ENCODE measurements around the gene CPT1C. TPM values are rescaled to one million over a fixed set of nuclear protein-coding genes. Genes with fewer than 3 reads are reported as not detected.
A peak's percentile ranks its signal among the peaks of the same experiment; 100 is the strongest.

CPT1C gene
- total RNA-seq, 1 donor from 2014 or later, result 33.6 TPM

GRCh38 chr19:49658566-49659442, 32.1 kb upstream of the CPT1C start:
- H3K36me3 ChIP-seq (ENCODE audit: insufficient read depth, low read length), result peaks cover 29% of the 10 kb centered on the region
- H3K4me1 Mint-ChIP-seq (ENCODE audit: low read depth, unreplicated experiment), result no peaks in the 10 kb centered on the region
- FAIRE-seq, result no peak
- TF ChIP-seq CTCF (IDR thresholded peaks at IDR 0.05; ENCODE audit: insufficient read depth, low read depth, low read length), result no peak
- no peak for TF ChIP-seq EZH2 (IDR thresholded peaks at IDR 0.05; ENCODE audit: insufficient read depth, low read length)
- H3K4me2 ChIP-seq (ENCODE audit: low read length), result no peak overlapping the region
- no peak overlapping the region for H3K27ac Mint-ChIP-seq (ENCODE audit: unreplicated experiment)
- H3K9me3 ChIP-seq (ENCODE audit: insufficient read depth, low read depth, low read length), result peaks cover 4% of the 10 kb centered on the region
- peaks cover 66% of the 10 kb centered on the region for H4K20me1 ChIP-seq (ENCODE audit: insufficient read depth, low read length)
- DNase-seq (ENCODE audit: low read depth), result no peak
- no peak overlapping the region for H3K27ac ChIP-seq (ENCODE audit: low read depth, low read length)
- no peaks in the 10 kb centered on the region for H3K27me3 ChIP-seq (ENCODE audit: insufficient read depth, low read length)
- peaks cover 24% of the 10 kb centered on the region for H3K36me3 Mint-ChIP-seq (ENCODE audit: low read depth, unreplicated experiment)
- H3K79me2 ChIP-seq (ENCODE audit: insufficient read depth, low read length), result peaks cover 16% of the 10 kb centered on the region
- no peak overlapping the region for H3K9ac ChIP-seq (ENCODE audit: low read length)
- H3K9me3 Mint-ChIP-seq (ENCODE audit: unreplicated experiment), result no peaks in the 10 kb centered on the region
- H3K27me3 Mint-ChIP-seq (ENCODE audit: low read depth, unreplicated experiment), result no peaks in the 10 kb centered on the region
- no peak overlapping the region for H3K4me3 ChIP-seq (ENCODE audit: insufficient read depth, low read depth, low read length)
- peaks cover under 1% of the 10 kb centered on the region for H3K4me1 ChIP-seq (ENCODE audit: insufficient read depth, low read length)
- no peak overlapping the region for H2AFZ ChIP-seq (ENCODE audit: low read depth, low read length)
- H3K4me3 Mint-ChIP-seq (ENCODE audit: unreplicated experiment), result no peak overlapping the region

GRCh38 chr19:49660338-49660961, 30.5 kb upstream of the CPT1C start:
- no peaks in the 10 kb centered on the region for H3K27me3 ChIP-seq (ENCODE audit: insufficient read depth, low read length)
- H3K36me3 ChIP-seq (ENCODE audit: insufficient read depth, low read length), result peaks cover 23% of the 10 kb centered on the region
- Mint-ChIP-seq H3K9me3 (ENCODE audit: unreplicated experiment) (no peaks in the 10 kb centered on the region), H3K27me3 (ENCODE audit: low read depth, unreplicated experiment) (no peaks in the 10 kb centered on the region), H3K4me3 (ENCODE audit: unreplicated experiment) (no peak overlapping the region), H3K4me1 (ENCODE audit: low read depth, unreplicated experiment) (peaks cover 3% of the 10 kb centered on the region), H3K36me3 (ENCODE audit: low read depth, unreplicated experiment) (peaks cover 24% of the 10 kb centered on the region), H3K27ac (ENCODE audit: unreplicated experiment) (peak overlapping the region; percentile 7)
- H3K79me2 ChIP-seq (ENCODE audit: insufficient read depth, low read length), result peaks cover 23% of the 10 kb centered on the region
- no peak overlapping the region for H3K4me2 ChIP-seq (ENCODE audit: low read length)
- FAIRE-seq (no peak), DNase-seq (ENCODE audit: low read depth) (no peak)
- no peak overlapping the region for H2AFZ ChIP-seq (ENCODE audit: low read depth, low read length)
- peaks cover 4% of the 10 kb centered on the region for H3K9me3 ChIP-seq (ENCODE audit: insufficient read depth, low read depth, low read length)
- TF ChIP-seq EZH2 (IDR thresholded peaks at IDR 0.05; ENCODE audit: insufficient read depth, low read length) (no peak), CTCF (IDR thresholded peaks at IDR 0.05; ENCODE audit: insufficient read depth, low read depth, low read length) (no peak)
- peaks cover 57% of the 10 kb centered on the region for H4K20me1 ChIP-seq (ENCODE audit: insufficient read depth, low read length)
- H3K9ac ChIP-seq (ENCODE audit: low read length), result no peak overlapping the region
- no peak overlapping the region for H3K27ac ChIP-seq (ENCODE audit: low read depth, low read length)
- H3K4me1 ChIP-seq (ENCODE audit: insufficient read depth, low read length), result peaks cover 8% of the 10 kb centered on the region
- no peak overlapping the region for H3K4me3 ChIP-seq (ENCODE audit: insufficient read depth, low read depth, low read length)

All from astrocyte (in vitro differentiated cells and primary cell).